A673 (cell line): ENCODE measurements around the gene SFMBT2.

ENCODE experiments used
- EZH2 ChIP-seq: fragments of 200-600 bp; sonication (generic); IDR thresholded peaks from 2 replicates; pipeline ENCODE4 v1.6.1; 2017; ENCODE audit warnings: borderline replicate concordance, low read depth, mild to moderate bottlenecking, mixed read lengths, antibody characterized with exemption, low read length; ENCODE audit not compliant: poor library complexity, severe bottlenecking
- TF ChIP-seq, protein P1 (sequence below): fragments of 300-800, 200-600 bp; sonication (generic); conservative IDR thresholded peaks from 2 replicates; pipeline ENCODE4 v1.5.1; 2017; ENCODE audit warnings: low read depth, mild to moderate bottlenecking, antibody characterized with exemption, low read length, moderate library complexity, mixed read lengths

DNA sequence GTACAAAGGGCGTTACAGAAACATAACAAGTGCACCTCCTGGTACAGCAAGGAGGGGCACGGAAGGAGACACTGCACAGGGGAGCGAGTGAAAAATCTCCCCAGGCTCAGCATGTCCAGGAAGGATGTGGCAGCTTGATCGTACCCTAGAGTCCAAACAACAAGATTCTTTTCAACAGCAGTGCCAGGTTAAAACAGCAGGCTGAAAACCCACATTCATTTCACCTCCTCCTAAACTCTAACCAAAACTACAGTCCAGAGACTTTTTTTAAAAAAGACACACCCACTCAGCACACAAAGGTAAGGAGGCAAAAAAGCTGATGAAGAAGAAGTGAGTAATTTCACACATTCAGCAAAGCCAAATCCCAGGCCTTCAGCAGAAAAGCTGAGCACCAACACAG lies 138.8 kb downstream of the SFMBT2 start:
- TF ChIP-seq, protein P1, sequence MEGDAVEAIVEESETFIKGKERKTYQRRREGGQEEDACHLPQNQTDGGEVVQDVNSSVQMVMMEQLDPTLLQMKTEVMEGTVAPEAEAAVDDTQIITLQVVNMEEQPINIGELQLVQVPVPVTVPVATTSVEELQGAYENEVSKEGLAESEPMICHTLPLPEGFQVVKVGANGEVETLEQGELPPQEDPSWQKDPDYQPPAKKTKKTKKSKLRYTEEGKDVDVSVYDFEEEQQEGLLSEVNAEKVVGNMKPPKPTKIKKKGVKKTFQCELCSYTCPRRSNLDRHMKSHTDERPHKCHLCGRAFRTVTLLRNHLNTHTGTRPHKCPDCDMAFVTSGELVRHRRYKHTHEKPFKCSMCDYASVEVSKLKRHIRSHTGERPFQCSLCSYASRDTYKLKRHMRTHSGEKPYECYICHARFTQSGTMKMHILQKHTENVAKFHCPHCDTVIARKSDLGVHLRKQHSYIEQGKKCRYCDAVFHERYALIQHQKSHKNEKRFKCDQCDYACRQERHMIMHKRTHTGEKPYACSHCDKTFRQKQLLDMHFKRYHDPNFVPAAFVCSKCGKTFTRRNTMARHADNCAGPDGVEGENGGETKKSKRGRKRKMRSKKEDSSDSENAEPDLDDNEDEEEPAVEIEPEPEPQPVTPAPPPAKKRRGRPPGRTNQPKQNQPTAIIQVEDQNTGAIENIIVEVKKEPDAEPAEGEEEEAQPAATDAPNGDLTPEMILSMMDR, result no peak
- no peak for TF ChIP-seq EZH2
